ENCODE results near the gene ZYG11B. TPM values are rescaled to one million over a fixed set of nuclear protein-coding genes. Genes with fewer than 3 reads are reported as not detected.
A peak's percentile ranks its signal among the peaks of the same experiment; 100 is the strongest.

ZYG11B gene
- total and polyA plus RNA-seq, 2 of the 13 experiments (the other 11 are each of a cell fraction or from before 2014, with no cell fraction given), result 6.9 to 17.9 TPM

DNA sequence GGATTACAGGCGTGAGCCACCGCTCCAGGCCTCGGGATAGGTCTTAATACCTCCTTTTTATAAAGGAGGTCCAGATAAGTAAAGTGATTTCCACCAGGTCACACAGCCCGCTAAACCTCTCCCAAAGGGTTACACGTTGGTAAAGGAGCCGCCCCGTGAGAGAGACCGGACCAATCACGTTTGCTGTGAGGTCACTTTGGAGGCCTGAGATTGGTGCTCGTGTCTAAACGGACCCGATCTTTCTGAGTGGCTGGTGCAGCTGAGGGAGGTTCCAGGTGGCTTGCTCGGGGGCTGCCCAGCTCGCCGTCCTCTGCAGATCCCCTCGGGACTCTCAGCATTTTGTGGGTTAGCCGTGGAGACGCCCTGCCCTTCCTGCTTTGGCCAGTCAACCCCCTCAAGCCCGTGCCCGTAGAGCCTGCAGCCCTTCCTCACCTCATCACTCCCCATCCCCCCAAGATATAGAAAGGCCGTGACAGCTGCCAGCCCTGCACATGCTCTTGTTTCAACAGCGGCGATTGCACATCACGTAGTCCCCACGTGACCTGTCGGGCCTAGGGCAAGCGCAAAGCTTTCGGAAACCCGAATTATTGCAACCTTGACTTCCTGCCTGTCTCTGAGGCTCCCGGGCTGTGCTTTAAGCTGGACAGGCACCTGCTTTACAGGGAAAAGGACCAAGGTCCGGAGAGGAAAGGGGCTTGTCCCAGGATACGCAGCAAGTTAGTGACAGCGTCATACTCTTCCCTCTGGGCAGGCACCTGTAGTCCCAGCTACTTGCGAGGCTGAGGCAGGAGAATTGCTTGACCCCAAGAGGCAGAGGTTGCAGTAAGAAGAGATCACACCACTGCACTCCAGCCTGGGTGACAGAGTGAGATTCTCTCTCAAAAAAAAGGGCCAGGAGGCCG is 23.1 kb upstream of the ZYG11B start (continued):
- TF ChIP-seq ZNF687 (CRISPR knock-in tag; IDR thresholded peaks at IDR 0.05) (peak; percentile 100), PHF8 (CRISPR knock-in tag; IDR thresholded peaks at IDR 0.05) (peak; percentile 78), ZNF513 (CRISPR knock-in tag; conservative IDR thresholded peaks at IDR 0.05) (no peak), ZNF891 (CRISPR knock-in tag; IDR thresholded peaks at IDR 0.05) (peak; percentile 90), ZNF124 (CRISPR knock-in tag; IDR thresholded peaks at IDR 0.05) (no peak), ZNF468 (CRISPR knock-in tag; IDR thresholded peaks at IDR 0.05) (no peak), HNRNPH1 (optimal IDR thresholded peaks at IDR 0.05; ENCODE audit: low read depth, low read length) (no peak), NFRKB (IDR thresholded peaks at IDR 0.05) (no peak), HIVEP1 (CRISPR knock-in tag; IDR thresholded peaks at IDR 0.05) (peak; percentile 86), TBP (CRISPR knock-in tag; IDR thresholded peaks at IDR 0.05) (no peak), ZSCAN31 (CRISPR knock-in tag; IDR thresholded peaks at IDR 0.05; ENCODE audit: low read depth) (peak; percentile 91; the same call in 1 of the 2 replicates), HCFC1 (IDR thresholded peaks at IDR 0.05; ENCODE audit: low read depth, low read length) (no peak), ZHX2 (IDR thresholded peaks at IDR 0.05; ENCODE audit: low read depth) (peak; percentile 40; the same call in 1 of the 2 replicates), ZHX2 (CRISPR knock-in tag; IDR thresholded peaks at IDR 0.05; ENCODE audit: borderline replicate concordance) (no peak)
- TF ChIP-seq, protein P1, sequence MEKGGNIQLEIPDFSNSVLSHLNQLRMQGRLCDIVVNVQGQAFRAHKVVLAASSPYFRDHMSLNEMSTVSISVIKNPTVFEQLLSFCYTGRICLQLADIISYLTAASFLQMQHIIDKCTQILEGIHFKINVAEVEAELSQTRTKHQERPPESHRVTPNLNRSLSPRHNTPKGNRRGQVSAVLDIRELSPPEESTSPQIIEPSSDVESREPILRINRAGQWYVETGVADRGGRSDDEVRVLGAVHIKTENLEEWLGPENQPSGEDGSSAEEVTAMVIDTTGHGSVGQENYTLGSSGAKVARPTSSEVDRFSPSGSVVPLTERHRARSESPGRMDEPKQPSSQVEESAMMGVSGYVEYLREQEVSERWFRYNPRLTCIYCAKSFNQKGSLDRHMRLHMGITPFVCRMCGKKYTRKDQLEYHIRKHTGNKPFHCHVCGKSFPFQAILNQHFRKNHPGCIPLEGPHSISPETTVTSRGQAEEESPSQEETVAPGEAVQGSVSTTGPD (CRISPR knock-in tag; IDR thresholded peaks at IDR 0.05), result no peak

Data from HepG2 (cell line).